Panc1 (cell line): Measurements from ENCODE around the gene ALDH1A3. TPM values are rescaled to one million over a fixed set of nuclear protein-coding genes. Genes with fewer than 3 reads are reported as not detected.

ENCODE experiments used
- ATAC-seq: fragments of 200-7000 bp; cut with Tn5 transposase; 2 replicates; pipeline ENCODE4 v1.9.1; 2020; ENCODE audit warnings: mild to moderate bottlenecking, moderate library complexity
- BruUV-seq: library from RNA; stranded (reverse); fragments of 400-500 nt; replicated peaks from 2 replicates; lab custom pipeline; 2021; lab: Mats Ljungman, UMichigan
- CTCF ChIA-PET: fragments of 300-600 bp; sonication (Branson Sonifier 250); formaldehyde crosslinking; loops from one replicate; lab custom pipeline; 2022; ENCODE audit warnings: antibody characterized with exemption; lab: Charles Lee
- POLR2A ChIA-PET: fragments of 300-600 bp; sonication (Branson Sonifier 250); formaldehyde crosslinking; loops from one replicate; lab custom pipeline; 2022; ENCODE audit warnings: antibody characterized with exemption; lab: Charles Lee
- DNase-seq: peaks from one replicate; pipeline ENCODE4 v3.0.0-alpha.2; 2010; ENCODE audit warnings: low read depth, low spot score
- H3K27ac ChIP-seq: 2 replicates; pipeline ENCODE4 v1.5.1; 2011; ENCODE audit warnings: mild to moderate bottlenecking, low read length, inconsistent platforms
- H3K27me3 ChIP-seq: fragments of 200-500 bp; sonication (Bioruptor generic); 2 replicates; pipeline ENCODE4 v1.6.0; 2014; ENCODE audit warnings: low read length, inconsistent platforms; ENCODE audit not compliant: control insufficient read depth, insufficient read depth
- H3K36me3 ChIP-seq: fragments of 200-500 bp; sonication (Bioruptor generic); 2 replicates; pipeline ENCODE4 v1.5.1; 2014; ENCODE audit warnings: inconsistent platforms, mild to moderate bottlenecking, low read length, moderate library complexity; ENCODE audit not compliant: control insufficient read depth, insufficient read depth
- H3K4me1 ChIP-seq: 2 replicates; pipeline ENCODE4 v1.5.1; 2011; ENCODE audit warnings: inconsistent platforms, mild to moderate bottlenecking, low read length, moderate library complexity; ENCODE audit not compliant: control insufficient read depth, insufficient read depth
- H3K4me3 ChIP-seq, 2 experiments: 2 replicates each; pipeline ENCODE4 v1.5.1; 2011 to 2012; ENCODE audit warnings: low read depth in 2 of 2, low read length in 2 of 2, mild to moderate bottlenecking in 2 of 2, inconsistent platforms in 1 of 2, moderate library complexity in 1 of 2
- H3K9me3 ChIP-seq: fragments of 200-500 bp; sonication (Bioruptor generic); 2 replicates; pipeline ENCODE4 v1.5.1; 2014; ENCODE audit warnings: low read depth, mild to moderate bottlenecking, inconsistent platforms, low read length, moderate library complexity; ENCODE audit not compliant: control insufficient read depth, insufficient read depth
- POLR2AphosphoS5 ChIP-seq: IDR thresholded peaks from 2 replicates; pipeline ENCODE4 v1.6.1; 2012; ENCODE audit warnings: mild to moderate bottlenecking, low read depth, low read length, moderate library complexity
- SIN3A ChIP-seq: IDR thresholded peaks from 2 replicates; pipeline ENCODE4 v1.6.1; 2012; ENCODE audit warnings: low read depth, mild to moderate bottlenecking, low read length, moderate library complexity, borderline replicate concordance; ENCODE audit not compliant: insufficient read depth
- TCF7L2 ChIP-seq: IDR thresholded peaks from 2 replicates; pipeline ENCODE4 v1.6.1; 2011; ENCODE audit warnings: mild to moderate bottlenecking, low read depth, low read length, inconsistent platforms
- in situ Hi-C: cut with HindIII; loops from 2 replicates; pipeline ENCODE4 v1.10.0; 2016; ENCODE audit warnings: low sequenced_read_pairs, low pct_unique_long_range_greater_than_20kb
- intact Hi-C: fragments of 100-400 bp; cut with micrococcal nuclease; formaldehyde crosslinking; loops from one replicate; pipeline ENCODE4 v1.10.0; 2022; ENCODE audit not compliant: unreplicated experiment
- total RNA-seq: library from RNA; stranded (reverse); gene quantifications from one replicate; pipeline ENCODE4 v1.2.1, GENCODE V29; 2021; ENCODE audit not compliant: unreplicated experiment
- TF ChIP-seq, protein P1 (sequence below), 2 experiments: IDR thresholded peaks; 2 replicates each; pipeline ENCODE4 v1.6.1; 2011 to 2012; ENCODE audit warnings: low read depth in 2 of 2, control low read depth in 1 of 2, low read length in 1 of 2, mild to moderate bottlenecking in 1 of 2, moderate library complexity in 1 of 2; ENCODE audit not compliant: insufficient read depth in 1 of 2
- TF ChIP-seq, protein P2 (sequence below): fragments of 450-650 bp; IDR thresholded peaks from 2 replicates; pipeline ENCODE4 v1.5.1; 2017; ENCODE audit warnings: mild to moderate bottlenecking

The ALDH1A3 gene
- total RNA-seq, 1 experiment from 2014 or later, result 143 TPM

DNA sequence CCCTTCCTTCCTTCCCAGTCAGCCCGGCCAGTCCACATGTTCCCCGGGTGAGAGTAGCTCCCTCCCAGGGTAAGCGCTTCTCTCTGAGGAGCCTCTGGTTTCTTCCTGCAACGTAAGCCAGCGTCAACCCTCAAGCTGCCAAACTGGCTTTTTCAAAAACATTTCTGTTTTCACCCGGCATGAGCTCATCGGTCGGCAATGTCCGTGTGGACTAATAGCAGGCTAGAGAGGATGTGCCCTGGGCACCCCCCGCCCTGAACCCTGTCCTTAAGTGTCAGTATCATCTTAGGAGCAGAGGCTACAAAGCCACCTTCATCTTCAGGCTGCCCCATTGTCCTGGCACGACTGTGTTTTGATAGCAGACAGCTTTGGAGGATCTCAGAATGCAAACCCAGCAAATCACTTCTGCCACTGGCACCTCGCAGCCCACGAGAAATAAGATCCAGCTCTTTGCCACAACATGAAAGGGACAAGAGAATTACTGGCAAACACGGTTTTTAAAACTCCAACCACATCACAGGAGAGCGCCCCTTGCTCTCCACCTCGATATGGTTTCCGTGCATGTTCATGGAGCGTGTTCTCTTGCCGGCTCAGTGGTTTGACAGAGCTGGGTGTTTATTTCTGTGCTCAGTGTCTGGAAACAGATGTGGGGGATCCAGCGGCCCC lies 9.9 kb downstream of the ALDH1A3 start:
- H3K9me3 ChIP-seq, result no peaks in the 10 kb centered on the region
- peaks cover 8% of the 10 kb centered on the region for H3K36me3 ChIP-seq
- no peak overlapping the region for H3K27ac ChIP-seq
- no peak for ATAC-seq
- POLR2A ChIA-PET, result no interaction called here
- in situ Hi-C loops (no loop called here), intact Hi-C loops (no loop called here)
- H3K4me3 ChIP-seq, result no peak overlapping the region
- no TSS peak for BruUV-seq
- no peaks in the 10 kb centered on the region for H3K27me3 ChIP-seq
- no peaks in the 10 kb centered on the region; the same call in 1 of the 2 replicates for H3K4me1 ChIP-seq
- no peak for DNase-seq
- CTCF ChIA-PET, result no interaction called here
- TF ChIP-seq, protein P1, sequence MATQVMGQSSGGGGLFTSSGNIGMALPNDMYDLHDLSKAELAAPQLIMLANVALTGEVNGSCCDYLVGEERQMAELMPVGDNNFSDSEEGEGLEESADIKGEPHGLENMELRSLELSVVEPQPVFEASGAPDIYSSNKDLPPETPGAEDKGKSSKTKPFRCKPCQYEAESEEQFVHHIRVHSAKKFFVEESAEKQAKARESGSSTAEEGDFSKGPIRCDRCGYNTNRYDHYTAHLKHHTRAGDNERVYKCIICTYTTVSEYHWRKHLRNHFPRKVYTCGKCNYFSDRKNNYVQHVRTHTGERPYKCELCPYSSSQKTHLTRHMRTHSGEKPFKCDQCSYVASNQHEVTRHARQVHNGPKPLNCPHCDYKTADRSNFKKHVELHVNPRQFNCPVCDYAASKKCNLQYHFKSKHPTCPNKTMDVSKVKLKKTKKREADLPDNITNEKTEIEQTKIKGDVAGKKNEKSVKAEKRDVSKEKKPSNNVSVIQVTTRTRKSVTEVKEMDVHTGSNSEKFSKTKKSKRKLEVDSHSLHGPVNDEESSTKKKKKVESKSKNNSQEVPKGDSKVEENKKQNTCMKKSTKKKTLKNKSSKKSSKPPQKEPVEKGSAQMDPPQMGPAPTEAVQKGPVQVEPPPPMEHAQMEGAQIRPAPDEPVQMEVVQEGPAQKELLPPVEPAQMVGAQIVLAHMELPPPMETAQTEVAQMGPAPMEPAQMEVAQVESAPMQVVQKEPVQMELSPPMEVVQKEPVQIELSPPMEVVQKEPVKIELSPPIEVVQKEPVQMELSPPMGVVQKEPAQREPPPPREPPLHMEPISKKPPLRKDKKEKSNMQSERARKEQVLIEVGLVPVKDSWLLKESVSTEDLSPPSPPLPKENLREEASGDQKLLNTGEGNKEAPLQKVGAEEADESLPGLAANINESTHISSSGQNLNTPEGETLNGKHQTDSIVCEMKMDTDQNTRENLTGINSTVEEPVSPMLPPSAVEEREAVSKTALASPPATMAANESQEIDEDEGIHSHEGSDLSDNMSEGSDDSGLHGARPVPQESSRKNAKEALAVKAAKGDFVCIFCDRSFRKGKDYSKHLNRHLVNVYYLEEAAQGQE (IDR thresholded peaks at IDR 0.05; ENCODE audit: insufficient read depth in 1 of 2, low read depth in 2 of 2, low read length in 1 of 2), result no peak
- TF ChIP-seq POLR2AphosphoS5, result no peak
- no peak for TF ChIP-seq TCF7L2
- TF ChIP-seq, protein P2, sequence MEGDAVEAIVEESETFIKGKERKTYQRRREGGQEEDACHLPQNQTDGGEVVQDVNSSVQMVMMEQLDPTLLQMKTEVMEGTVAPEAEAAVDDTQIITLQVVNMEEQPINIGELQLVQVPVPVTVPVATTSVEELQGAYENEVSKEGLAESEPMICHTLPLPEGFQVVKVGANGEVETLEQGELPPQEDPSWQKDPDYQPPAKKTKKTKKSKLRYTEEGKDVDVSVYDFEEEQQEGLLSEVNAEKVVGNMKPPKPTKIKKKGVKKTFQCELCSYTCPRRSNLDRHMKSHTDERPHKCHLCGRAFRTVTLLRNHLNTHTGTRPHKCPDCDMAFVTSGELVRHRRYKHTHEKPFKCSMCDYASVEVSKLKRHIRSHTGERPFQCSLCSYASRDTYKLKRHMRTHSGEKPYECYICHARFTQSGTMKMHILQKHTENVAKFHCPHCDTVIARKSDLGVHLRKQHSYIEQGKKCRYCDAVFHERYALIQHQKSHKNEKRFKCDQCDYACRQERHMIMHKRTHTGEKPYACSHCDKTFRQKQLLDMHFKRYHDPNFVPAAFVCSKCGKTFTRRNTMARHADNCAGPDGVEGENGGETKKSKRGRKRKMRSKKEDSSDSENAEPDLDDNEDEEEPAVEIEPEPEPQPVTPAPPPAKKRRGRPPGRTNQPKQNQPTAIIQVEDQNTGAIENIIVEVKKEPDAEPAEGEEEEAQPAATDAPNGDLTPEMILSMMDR, result no peak
- no peak for TF ChIP-seq SIN3A

DNA sequence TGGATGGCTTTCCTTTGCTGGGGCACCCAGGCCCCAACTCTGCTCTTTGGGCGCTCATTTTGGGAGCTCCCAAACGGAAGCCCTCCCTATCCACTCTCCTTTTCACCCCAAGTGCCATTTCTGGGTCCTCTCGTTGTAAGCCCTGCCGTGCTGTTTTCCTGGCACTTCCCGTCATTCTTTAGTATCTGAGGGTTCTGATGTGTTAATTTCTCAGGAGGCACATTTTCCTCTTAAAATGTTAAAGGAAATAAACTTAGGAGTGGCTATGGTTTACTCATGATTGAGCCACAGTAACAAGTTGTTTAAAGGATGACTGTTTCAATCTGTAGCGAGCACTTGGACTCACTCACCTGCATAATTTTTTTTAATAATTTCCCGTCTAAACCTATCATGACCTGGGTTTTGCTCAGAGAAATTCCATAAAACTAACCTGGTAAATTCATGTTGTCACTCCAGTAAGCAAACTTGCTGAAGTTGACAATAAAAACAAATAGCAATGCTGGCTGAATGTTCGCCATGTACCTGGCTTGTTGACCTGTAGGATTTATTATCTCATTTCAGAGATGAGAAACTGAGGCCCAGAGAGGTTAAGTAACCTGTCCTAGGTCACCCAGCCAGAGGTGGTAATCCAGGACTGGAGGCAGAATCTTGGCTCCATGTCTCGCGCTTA lies 10.6 kb downstream of the ALDH1A3 start:
- intact Hi-C loops (no loop called here), in situ Hi-C loops (no loop called here)
- Histone ChIP-seq H3K4me1 (no peaks in the 10 kb centered on the region; the same call in 1 of the 2 replicates), H3K27me3 (no peaks in the 10 kb centered on the region), H3K9me3 (no peaks in the 10 kb centered on the region), H3K27ac (no peak overlapping the region), H3K4me3 (no peak overlapping the region), H3K36me3 (peaks cover 8% of the 10 kb centered on the region)
- CTCF ChIA-PET, result no interaction called here
- DNase-seq (no peak), ATAC-seq (no peak)
- POLR2A ChIA-PET, result no interaction called here
- no TSS peak for BruUV-seq
- TF ChIP-seq, protein P1 (IDR thresholded peaks at IDR 0.05; ENCODE audit: insufficient read depth in 1 of 2, low read depth in 2 of 2, low read length in 1 of 2), result no peak
- no peak for TF ChIP-seq TCF7L2
- no peak for TF ChIP-seq SIN3A
- TF ChIP-seq, protein P2, result no peak
- TF ChIP-seq POLR2AphosphoS5, result no peak
